Hepatocyte (in vitro differentiated cells): Measurements from ENCODE around the gene ATP1A1. TPM values are rescaled to one million over a fixed set of nuclear protein-coding genes. Genes with fewer than 3 reads are reported as not detected.

Experiments used
- DNase-seq: peaks from one replicate; pipeline ENCODE4 v3.0.0-alpha.2; 2016; ENCODE audit warnings: low spot score
- H2AFZ ChIP-seq: fragments of 200-600 bp; sonication (generic); 2 replicates; pipeline ENCODE4 v1.6.0; 2016; ENCODE audit warnings: antibody characterized with exemption, mild to moderate bottlenecking
- H3K27ac ChIP-seq: fragments of 200-600 bp; sonication (generic); 2 replicates; pipeline ENCODE4 v1.5.1; 2016; ENCODE audit warnings: mild to moderate bottlenecking
- H3K27me3 ChIP-seq: fragments of 200-600 bp; sonication (generic); 2 replicates; pipeline ENCODE4 v1.6.1; 2016
- H3K36me3 ChIP-seq: fragments of 200-600 bp; sonication (generic); replicated peaks from 2 replicates; pipeline ENCODE4 v1.5.1; 2016; ENCODE audit warnings: low read depth; ENCODE audit not compliant: insufficient read depth
- H3K4me1 ChIP-seq: fragments of 200-600 bp; sonication (generic); 2 replicates; pipeline ENCODE4 v1.5.1; 2016; ENCODE audit warnings: mild to moderate bottlenecking, moderate library complexity; ENCODE audit not compliant: insufficient read depth
- H3K4me2 ChIP-seq: fragments of 200-600 bp; sonication (generic); 2 replicates; pipeline ENCODE4 v1.6.0; 2016
- H3K4me3 ChIP-seq: fragments of 200-600 bp; sonication (generic); 2 replicates; pipeline ENCODE4 v1.5.1; 2016; ENCODE audit warnings: mild to moderate bottlenecking
- H3K79me2 ChIP-seq: fragments of 200-600 bp; sonication (generic); 2 replicates; pipeline ENCODE4 v1.6.0; 2017; ENCODE audit warnings: mild to moderate bottlenecking
- H3K9me2 ChIP-seq: fragments of 200-600 bp; sonication (generic); replicated peaks from 2 replicates; pipeline ENCODE4 v1.6.0; 2017; ENCODE audit warnings: mild to moderate bottlenecking; ENCODE audit not compliant: insufficient read depth
- H3K9me3 ChIP-seq: fragments of 200-600 bp; sonication (generic); 2 replicates; pipeline ENCODE4 v1.5.1; 2016; ENCODE audit warnings: low read depth, mild to moderate bottlenecking
- H4K20me1 ChIP-seq: fragments of 200-600 bp; sonication (generic); 2 replicates; pipeline ENCODE4 v1.6.0; 2016; ENCODE audit warnings: mild to moderate bottlenecking; ENCODE audit not compliant: insufficient read depth, poor library complexity, severe bottlenecking
- CTCF ChIP-seq: fragments of 200-600 bp; sonication (generic); IDR thresholded peaks from 2 replicates; pipeline ENCODE4 v1.5.1; 2016; ENCODE audit warnings: antibody characterized with exemption, mild to moderate bottlenecking; ENCODE audit not compliant: poor library complexity
- EZH2 ChIP-seq: fragments of 200-600 bp; sonication (generic); IDR thresholded peaks from 2 replicates; pipeline ENCODE4 v1.6.1; 2016; ENCODE audit warnings: antibody characterized with exemption, mild to moderate bottlenecking, borderline replicate concordance
- EZH2phosphoT487 ChIP-seq: fragments of 200-600 bp; sonication (generic); IDR thresholded peaks from one replicate; pipeline ENCODE4 v1.6.1; 2018; ENCODE audit warnings: antibody characterized with exemption, mild to moderate bottlenecking, low read depth, moderate library complexity; ENCODE audit not compliant: unreplicated experiment, severe bottlenecking
- WGBS: methylation state at CpG from one replicate; pipeline ENCODE4 v1.1.6; 2016; ENCODE audit warnings: low lambda C conversion rate; ENCODE audit errors: missing lambda C conversion rate; 5-methylcytosine and 5-hydroxymethylcytosine counted together
- polyA plus RNA-seq: library from polyadenylated mRNA; unstranded; fragments of >200 nt; fragmentation: Nextera tagmentation; extraction: Ambion mirVana; gene quantifications from 2 replicates; pipeline ENCODE4 v1.2.1, GENCODE V29; 2016
- total RNA-seq: library from RNA; depleted of rRNA; stranded (reverse); fragments of >200 nt; gene quantifications from 2 replicates; pipeline ENCODE4 v1.2.3, GENCODE V29; 2014

ATP1A1 gene
- total and polyA plus RNA-seq, 2 experiments from 2014 or later: 412 to 559 TPM

DNA sequence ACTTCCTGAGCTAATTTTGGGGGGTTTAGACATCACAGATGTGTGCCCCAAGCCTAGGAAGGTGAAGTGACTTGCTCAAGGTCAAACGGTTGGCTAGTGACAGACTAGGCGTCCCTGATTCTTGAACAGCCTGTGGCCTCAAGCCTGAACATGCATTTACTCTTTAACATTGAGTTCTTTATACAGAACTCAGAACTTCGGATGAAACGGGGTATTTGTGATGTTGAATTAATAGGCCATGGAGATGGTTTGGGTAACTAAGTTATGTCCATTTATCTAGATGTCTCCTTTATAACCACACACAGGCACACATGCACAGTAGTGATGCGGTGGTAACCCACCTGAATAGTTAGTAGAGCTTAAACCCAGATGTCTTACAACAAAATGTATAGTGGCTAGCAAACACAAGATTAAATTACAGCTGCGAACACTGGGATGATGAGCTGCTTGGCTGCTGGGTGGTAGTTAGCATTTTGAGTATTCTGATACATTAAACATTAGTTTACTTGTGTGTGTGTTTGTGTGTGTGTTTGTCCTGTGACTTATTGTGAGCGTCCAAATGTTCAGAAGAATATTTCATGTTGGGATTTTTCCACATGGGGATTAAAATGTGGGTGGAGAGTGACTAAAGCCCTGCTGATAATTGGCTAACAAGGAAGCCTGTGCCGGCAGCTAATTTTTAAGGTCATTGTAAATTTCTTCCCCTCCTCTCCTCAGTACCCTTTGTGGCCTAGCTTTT lies 2.3 kb downstream of the ATP1A1 start:
- WGBS: 54% methylated on average over 8 of the region's 8 CpGs
- no peaks in the 10 kb centered on the region for H3K9me2 ChIP-seq
- H2AFZ ChIP-seq: no peak overlapping the region
- H3K4me3 ChIP-seq: peak overlapping the region; percentile 97
- H3K9me3 ChIP-seq: no peaks in the 10 kb centered on the region
- H3K27me3 ChIP-seq: no peaks in the 10 kb centered on the region
- H3K4me1 ChIP-seq: peaks cover 54% of the 10 kb centered on the region
- DNase-seq: no peak
- no peaks in the 10 kb centered on the region for H3K36me3 ChIP-seq
- TF ChIP-seq EZH2 (no peak), EZH2phosphoT487 (no peak), CTCF (no peak)
- H3K79me2 ChIP-seq: peaks cover 68% of the 10 kb centered on the region
- peaks cover 47% of the 10 kb centered on the region for H4K20me1 ChIP-seq
- peak overlapping the region; percentile 99 for H3K27ac ChIP-seq
- peak overlapping the region; percentile 86 for H3K4me2 ChIP-seq

DNA sequence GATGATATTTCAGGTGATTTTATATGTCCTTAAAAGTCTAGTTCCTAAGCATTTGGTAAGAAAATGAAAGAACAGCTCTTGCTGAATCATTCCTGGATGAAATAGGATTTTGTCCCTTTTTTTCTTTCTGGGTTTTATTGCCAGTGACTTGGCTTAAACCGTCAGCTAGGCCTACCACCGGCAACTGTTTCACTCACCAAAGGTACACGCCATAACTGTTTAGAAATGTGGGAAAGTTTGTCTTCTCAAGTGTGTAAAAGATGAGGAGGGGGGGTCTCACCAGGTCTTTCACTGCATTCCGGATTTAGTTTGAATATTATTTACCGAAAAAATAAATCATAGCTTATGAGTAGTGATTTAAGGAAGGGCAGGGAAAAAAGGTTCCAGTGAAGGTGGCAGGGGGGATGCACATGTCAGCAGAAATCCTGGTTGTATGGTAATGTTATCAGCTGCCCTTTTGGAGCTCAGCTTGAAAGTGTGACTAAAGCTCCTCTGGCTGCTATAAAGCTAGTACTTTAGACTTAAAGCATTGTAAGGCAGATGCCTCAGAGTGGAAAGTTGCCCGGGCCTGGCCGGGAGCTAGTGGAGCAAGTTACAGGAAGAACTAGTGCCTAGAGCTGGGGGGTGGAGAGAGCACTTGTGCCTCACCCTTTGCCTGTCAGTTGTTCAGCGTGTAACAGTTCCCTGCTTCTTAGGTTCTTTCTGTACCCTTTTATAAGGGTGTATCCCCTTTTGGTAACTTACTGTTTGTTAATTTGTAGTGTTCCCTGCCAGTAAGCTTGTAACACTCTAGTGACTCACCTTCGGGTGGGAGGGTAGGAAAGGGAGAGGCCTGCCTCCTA lies 3.1 kb downstream of the ATP1A1 start:
- Histone ChIP-seq H3K27me3 (no peaks in the 10 kb centered on the region), H3K27ac (peak overlapping the region; percentile 99), H3K9me3 (no peaks in the 10 kb centered on the region), H3K9me2 (no peaks in the 10 kb centered on the region), H4K20me1 (peaks cover 55% of the 10 kb centered on the region), H3K4me1 (peaks cover 58% of the 10 kb centered on the region), H3K79me2 (peaks cover 76% of the 10 kb centered on the region), H2AFZ (no peak overlapping the region), H3K4me2 (peak overlapping the region; percentile 86), H3K36me3 (no peaks in the 10 kb centered on the region), H3K4me3 (peak overlapping the region; percentile 97)
- peak; percentile 87 for DNase-seq
- TF ChIP-seq EZH2: no peak
- WGBS: 29% methylated on average over 9 of the region's 9 CpGs

- no peaks in the 10 kb centered on the region for H3K9me3 ChIP-seq
- no peak overlapping the region for H2AFZ ChIP-seq
- no peaks in the 10 kb centered on the region for H3K36me3 ChIP-seq
- no peak overlapping the region for H3K4me3 ChIP-seq
- peaks cover 82% of the 10 kb centered on the region for H3K79me2 ChIP-seq
- WGBS: 81% methylated on average over 1 of the region's 1 CpG
- peaks cover 63% of the 10 kb centered on the region for H3K4me1 ChIP-seq
- no peak for TF ChIP-seq CTCF
- no peak for TF ChIP-seq EZH2phosphoT487
- TF ChIP-seq EZH2: no peak
- no peak for DNase-seq
- H3K27me3 ChIP-seq: no peaks in the 10 kb centered on the region
- H3K27ac ChIP-seq: peak overlapping the region; percentile 99
- peaks cover 61% of the 10 kb centered on the region for H4K20me1 ChIP-seq
- no peaks in the 10 kb centered on the region for H3K9me2 ChIP-seq
- peak overlapping the region; percentile 86 for H3K4me2 ChIP-seq
Observed at GRCh38 chr1:116376729-116377086, 3.7 kb downstream of the ATP1A1 start.
